ENCODE data around the gene RUNX3.
A peak's percentile ranks its signal among the peaks of the same experiment; 100 is the strongest.

The RUNX3 gene

GRCh38 chr1:24967962-24968361, 37.9 kb upstream of the RUNX3 start:
- Histone ChIP-seq H3K27ac (ENCODE audit: low read depth, low read length) (no peak overlapping the region), H3K9ac (ENCODE audit: low read length) (no peak overlapping the region), H3K36me3 (ENCODE audit: control insufficient read depth, insufficient read depth, low read length) (no peaks in the 10 kb centered on the region), H3K27me3 (ENCODE audit: control insufficient read depth, insufficient read depth, low read length) (no peaks in the 10 kb centered on the region), H3K4me3 (ENCODE audit: low read length) (no peak overlapping the region), H3K4me1 (ENCODE audit: control insufficient read depth, insufficient read depth, low read length) (no peaks in the 10 kb centered on the region)

- Histone ChIP-seq H3K36me3 (ENCODE audit: control insufficient read depth, insufficient read depth, low read length) (no peaks in the 10 kb centered on the region), H3K27me3 (ENCODE audit: control insufficient read depth, insufficient read depth, low read length) (no peaks in the 10 kb centered on the region), H3K9ac (ENCODE audit: low read length) (no peak overlapping the region), H3K4me1 (ENCODE audit: control insufficient read depth, insufficient read depth, low read length) (no peaks in the 10 kb centered on the region), H3K27ac (ENCODE audit: low read depth, low read length) (no peak overlapping the region), H3K4me3 (ENCODE audit: low read length) (no peak overlapping the region)
Measured at GRCh38 chr1:24967555-24967954, 37.5 kb upstream of the RUNX3 start.

- Histone ChIP-seq H3K27ac (ENCODE audit: low read depth, low read length) (no peak overlapping the region), H3K27me3 (ENCODE audit: control insufficient read depth, insufficient read depth, low read length) (no peaks in the 10 kb centered on the region), H3K4me1 (ENCODE audit: control insufficient read depth, insufficient read depth, low read length) (no peaks in the 10 kb centered on the region), H3K36me3 (ENCODE audit: control insufficient read depth, insufficient read depth, low read length) (no peaks in the 10 kb centered on the region), H3K9ac (ENCODE audit: low read length) (no peak overlapping the region), H3K4me3 (ENCODE audit: low read length) (no peak overlapping the region)
Measured at GRCh38 chr1:24966724-24967346, 36.8 kb upstream of the RUNX3 start.

- Histone ChIP-seq H3K4me1 (ENCODE audit: control insufficient read depth, insufficient read depth, low read length) (no peaks in the 10 kb centered on the region), H3K27ac (ENCODE audit: low read depth, low read length) (no peak overlapping the region), H3K27me3 (ENCODE audit: control insufficient read depth, insufficient read depth, low read length) (no peaks in the 10 kb centered on the region), H3K4me3 (ENCODE audit: low read length) (no peak overlapping the region), H3K36me3 (ENCODE audit: control insufficient read depth, insufficient read depth, low read length) (no peaks in the 10 kb centered on the region), H3K9ac (ENCODE audit: low read length) (no peak overlapping the region)
Measured at GRCh38 chr1:24966121-24966723, 36.1 kb upstream of the RUNX3 start.

GRCh38 chr1:24965571-24965930, 35.5 kb upstream of the RUNX3 start:
- Histone ChIP-seq H3K4me1 (ENCODE audit: control insufficient read depth, insufficient read depth, low read length) (no peaks in the 10 kb centered on the region), H3K27me3 (ENCODE audit: control insufficient read depth, insufficient read depth, low read length) (no peaks in the 10 kb centered on the region), H3K36me3 (ENCODE audit: control insufficient read depth, insufficient read depth, low read length) (no peaks in the 10 kb centered on the region), H3K27ac (ENCODE audit: low read depth, low read length) (no peak overlapping the region), H3K4me3 (ENCODE audit: low read length) (no peak overlapping the region), H3K9ac (ENCODE audit: low read length) (no peak overlapping the region)

GRCh38 chr1:24964811-24965570, 34.9 kb upstream of the RUNX3 start:
- Histone ChIP-seq H3K4me3 (ENCODE audit: low read length) (no peak overlapping the region), H3K27me3 (ENCODE audit: control insufficient read depth, insufficient read depth, low read length) (no peaks in the 10 kb centered on the region), H3K9ac (ENCODE audit: low read length) (no peak overlapping the region), H3K4me1 (ENCODE audit: control insufficient read depth, insufficient read depth, low read length) (no peaks in the 10 kb centered on the region), H3K27ac (ENCODE audit: low read depth, low read length) (no peak overlapping the region), H3K36me3 (ENCODE audit: control insufficient read depth, insufficient read depth, low read length) (no peaks in the 10 kb centered on the region)

GRCh38 chr1:24963943-24964693, 34.0 kb upstream of the RUNX3 start:
- no peak overlapping the region for H3K27ac ChIP-seq (ENCODE audit: low read depth, low read length)
- H3K27me3 ChIP-seq (ENCODE audit: control insufficient read depth, insufficient read depth, low read length): no peaks in the 10 kb centered on the region
- no peaks in the 10 kb centered on the region for H3K36me3 ChIP-seq (ENCODE audit: control insufficient read depth, insufficient read depth, low read length)
- H3K9ac ChIP-seq (ENCODE audit: low read length): peak overlapping the region; percentile 34
- no peak overlapping the region for H3K4me3 ChIP-seq (ENCODE audit: low read length)
- no peaks in the 10 kb centered on the region for H3K4me1 ChIP-seq (ENCODE audit: control insufficient read depth, insufficient read depth, low read length)

GRCh38 chr1:24963099-24963872, 33.2 kb upstream of the RUNX3 start:
- Histone ChIP-seq H3K27me3 (ENCODE audit: control insufficient read depth, insufficient read depth, low read length) (no peaks in the 10 kb centered on the region), H3K4me3 (ENCODE audit: low read length) (no peak overlapping the region), H3K4me1 (ENCODE audit: control insufficient read depth, insufficient read depth, low read length) (no peaks in the 10 kb centered on the region), H3K27ac (ENCODE audit: low read depth, low read length) (no peak overlapping the region), H3K36me3 (ENCODE audit: control insufficient read depth, insufficient read depth, low read length) (no peaks in the 10 kb centered on the region), H3K9ac (ENCODE audit: low read length) (no peak overlapping the region)

GRCh38 chr1:24961961-24962861, 32.1 kb upstream of the RUNX3 start:
- Histone ChIP-seq H3K9ac (ENCODE audit: low read length) (no peak overlapping the region), H3K27ac (ENCODE audit: low read depth, low read length) (no peak overlapping the region), H3K27me3 (ENCODE audit: control insufficient read depth, insufficient read depth, low read length) (no peaks in the 10 kb centered on the region), H3K36me3 (ENCODE audit: control insufficient read depth, insufficient read depth, low read length) (no peaks in the 10 kb centered on the region), H3K4me3 (ENCODE audit: low read length) (no peak overlapping the region), H3K4me1 (ENCODE audit: control insufficient read depth, insufficient read depth, low read length) (no peaks in the 10 kb centered on the region)

GRCh38 chr1:24961334-24961733, 31.3 kb upstream of the RUNX3 start:
- Histone ChIP-seq H3K9ac (ENCODE audit: low read length) (no peak overlapping the region), H3K36me3 (ENCODE audit: control insufficient read depth, insufficient read depth, low read length) (no peaks in the 10 kb centered on the region), H3K27ac (ENCODE audit: low read depth, low read length) (no peak overlapping the region), H3K4me1 (ENCODE audit: control insufficient read depth, insufficient read depth, low read length) (no peaks in the 10 kb centered on the region), H3K4me3 (ENCODE audit: low read length) (no peak overlapping the region), H3K27me3 (ENCODE audit: control insufficient read depth, insufficient read depth, low read length) (no peaks in the 10 kb centered on the region)

GRCh38 chr1:24960071-24960801, 30.2 kb upstream of the RUNX3 start:
- Histone ChIP-seq H3K4me1 (ENCODE audit: control insufficient read depth, insufficient read depth, low read length) (no peaks in the 10 kb centered on the region), H3K27me3 (ENCODE audit: control insufficient read depth, insufficient read depth, low read length) (no peaks in the 10 kb centered on the region), H3K27ac (ENCODE audit: low read depth, low read length) (no peak overlapping the region), H3K36me3 (ENCODE audit: control insufficient read depth, insufficient read depth, low read length) (no peaks in the 10 kb centered on the region), H3K9ac (ENCODE audit: low read length) (no peak overlapping the region), H3K4me3 (ENCODE audit: low read length) (no peak overlapping the region)

Data from rectal smooth muscle tissue (tissue), 1 donor.